GM19240 (cell line): ENCODE data around the gene GULP1.
"Not testable (repeated sequence)": the region's sequence is repeated elsewhere in the genome, so short reads cannot be mapped to it uniquely, and the experiment has no call there.

Experiments used
- DNase-seq: peaks from one replicate; pipeline ENCODE4 v3.0.0; 2011; ENCODE audit warnings: low spot score; ENCODE audit not compliant: insufficient read length

GULP1 gene

GRCh38 chr2:188599140-188599539 lies 307.5 kb downstream of the GULP1 start:
- DNase-seq, result no peak

GRCh38 chr2:188600536-188601210 lies 309.0 kb downstream of the GULP1 start:
- DNase-seq, result no peak

GRCh38 chr2:188601391-188601790 lies 309.7 kb downstream of the GULP1 start:
- DNase-seq, result no peak

GRCh38 chr2:188601927-188602326 lies 310.3 kb downstream of the GULP1 start:
- no peak for DNase-seq

GRCh38 chr2:188604579-188604978 lies 312.9 kb downstream of the GULP1 start:
- DNase-seq, result no peak

- not testable (repeated sequence) for DNase-seq
These were observed 314.2 kb downstream of the GULP1 start for GRCh38 chr2:188605609-188606584.

- DNase-seq, result not testable (repeated sequence)
These were observed 314.9 kb downstream of the GULP1 start for GRCh38 chr2:188606596-188606995.

GRCh38 chr2:188607501-188607900 lies 315.8 kb downstream of the GULP1 start:
- DNase-seq, result no peak

GRCh38 chr2:188609321-188610049 lies 317.8 kb downstream of the GULP1 start:
- no peak for DNase-seq

- no peak for DNase-seq
These were observed 318.4 kb downstream of the GULP1 start for GRCh38 chr2:188610050-188610444.

GRCh38 chr2:188610827-188611226 lies 319.2 kb downstream of the GULP1 start:
- no peak for DNase-seq

GRCh38 chr2:188619146-188619545 lies 327.5 kb downstream of the GULP1 start:
- no peak for DNase-seq

- DNase-seq, result no peak
These were observed 329.2 kb downstream of the GULP1 start for GRCh38 chr2:188620916-188621315.

GRCh38 chr2:188622601-188623260 lies 331.1 kb downstream of the GULP1 start:
- DNase-seq, result no peak

GRCh38 chr2:188623995-188624643 lies 332.4 kb downstream of the GULP1 start:
- DNase-seq, result no peak

GRCh38 chr2:188627471-188627870 lies 335.8 kb downstream of the GULP1 start:
- DNase-seq, result no peak

GRCh38 chr2:188628989-188629752 lies 337.5 kb downstream of the GULP1 start:
- DNase-seq, result no peak

GRCh38 chr2:188629753-188630527 lies 338.3 kb downstream of the GULP1 start:
- DNase-seq, result no peak
